HG02943 (cell line): Measurements from ENCODE around the gene CLSTN1.
"Not testable (repeated sequence)": the region's sequence is repeated elsewhere in the genome, so short reads cannot be mapped to it uniquely, and the experiment has no call there.

Experiments
- ATAC-seq: cut with Tn5 transposase; IDR thresholded peaks from one replicate; pipeline ENCODE4 v1.9.1; 2021; ENCODE audit warnings: mild to moderate bottlenecking, low read depth, moderate library complexity; ENCODE audit not compliant: unreplicated experiment

The CLSTN1 gene

DNA sequence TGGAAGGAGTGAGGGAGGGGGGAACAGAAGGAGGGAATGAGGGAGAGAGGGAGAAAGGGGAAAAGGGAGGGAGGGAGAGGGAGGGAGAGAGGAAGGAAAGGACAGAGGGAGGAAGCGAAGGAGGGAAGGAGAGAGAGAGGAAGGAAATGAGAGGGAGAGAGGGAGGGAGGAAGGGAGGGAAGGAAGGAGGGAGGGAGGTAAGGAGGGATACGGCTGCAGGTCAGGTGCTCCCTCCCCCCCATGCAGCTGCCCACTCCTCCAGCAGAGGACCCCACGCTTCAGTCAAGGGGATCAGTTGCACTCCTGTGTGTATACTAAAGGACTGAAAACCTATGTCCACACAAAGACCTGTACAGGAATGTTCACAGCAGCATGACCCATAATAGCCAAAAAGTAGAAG is 54.8 kb downstream of the CLSTN1 start:
- ATAC-seq: no peak

DNA sequence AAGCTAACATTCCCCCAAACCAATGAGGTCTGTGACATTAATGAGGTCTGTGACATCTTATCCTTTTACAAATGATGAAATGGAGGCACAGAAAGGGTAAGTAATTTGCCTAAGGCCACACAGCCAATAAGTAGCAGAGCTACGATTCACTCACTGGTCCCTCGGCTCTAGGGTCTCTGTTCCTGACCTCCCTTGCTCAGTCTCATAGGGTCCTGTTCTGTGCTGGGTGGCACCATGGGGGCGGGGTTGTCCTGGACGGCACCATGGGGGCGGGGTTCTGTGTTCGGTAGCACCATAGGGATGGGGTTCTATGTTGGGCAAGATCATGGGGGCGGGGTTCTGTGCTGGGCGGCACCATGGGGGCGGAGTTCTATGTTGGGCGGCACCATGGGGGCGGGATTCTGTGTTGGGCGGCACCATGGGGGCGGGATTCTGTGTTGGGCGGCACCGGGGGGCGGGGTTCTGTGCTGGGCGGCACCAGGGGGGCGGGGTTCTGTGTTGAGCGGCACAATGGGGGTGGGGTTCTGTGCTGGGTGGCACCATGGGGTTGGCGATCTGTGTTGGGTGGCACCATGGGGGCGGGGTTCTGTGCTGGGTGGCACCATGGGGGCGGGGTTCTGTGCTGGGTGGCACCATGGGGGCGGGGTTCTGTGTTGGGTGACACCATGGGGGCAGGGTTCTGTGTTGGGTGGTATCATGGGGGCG is 55.6 kb downstream of the CLSTN1 start:
- no peak for ATAC-seq

- no peak for ATAC-seq
Observed at GRCh38 chr1:9766759-9767442, 56.9 kb downstream of the CLSTN1 start.

DNA sequence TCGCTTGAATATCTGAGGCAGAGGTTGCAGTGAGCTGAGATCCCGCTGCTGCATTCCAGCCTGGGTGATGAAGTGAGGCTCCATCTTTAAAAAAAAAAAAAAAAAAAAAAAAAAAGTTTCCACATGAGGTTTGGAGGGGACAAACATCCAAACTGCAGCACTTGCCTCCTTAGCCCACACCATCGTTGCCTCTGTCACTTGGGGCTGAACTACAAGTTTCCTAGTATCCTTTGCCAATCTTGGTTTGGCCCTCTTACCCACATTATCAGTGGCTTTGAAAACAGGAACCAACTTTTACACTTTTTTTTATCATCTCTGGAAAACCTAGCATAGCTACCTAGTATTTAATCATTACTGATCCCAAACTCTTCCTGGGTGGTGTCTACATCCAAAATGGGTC is 59.2 kb downstream of the CLSTN1 start:
- ATAC-seq: no peak

DNA sequence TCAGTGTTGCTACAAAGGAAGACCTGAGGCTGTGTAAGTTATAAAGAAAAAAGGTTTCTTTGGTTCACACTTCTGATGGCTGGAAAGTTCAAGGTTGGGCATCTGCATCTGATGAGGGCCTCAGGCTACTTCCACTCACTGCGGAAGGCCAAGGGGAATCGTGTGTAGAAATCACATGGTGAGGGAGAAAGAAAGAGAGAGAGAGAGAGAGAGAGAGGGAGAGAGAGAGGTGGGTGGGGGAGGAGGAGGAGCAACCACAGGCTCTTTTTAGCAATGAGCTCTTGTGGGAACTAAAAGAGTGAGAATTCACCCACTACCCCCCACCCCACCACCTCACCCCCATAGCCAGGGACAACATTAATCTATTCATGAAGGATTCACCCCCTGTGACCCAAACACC is 59.9 kb downstream of the CLSTN1 start:
- ATAC-seq: no peak

DNA sequence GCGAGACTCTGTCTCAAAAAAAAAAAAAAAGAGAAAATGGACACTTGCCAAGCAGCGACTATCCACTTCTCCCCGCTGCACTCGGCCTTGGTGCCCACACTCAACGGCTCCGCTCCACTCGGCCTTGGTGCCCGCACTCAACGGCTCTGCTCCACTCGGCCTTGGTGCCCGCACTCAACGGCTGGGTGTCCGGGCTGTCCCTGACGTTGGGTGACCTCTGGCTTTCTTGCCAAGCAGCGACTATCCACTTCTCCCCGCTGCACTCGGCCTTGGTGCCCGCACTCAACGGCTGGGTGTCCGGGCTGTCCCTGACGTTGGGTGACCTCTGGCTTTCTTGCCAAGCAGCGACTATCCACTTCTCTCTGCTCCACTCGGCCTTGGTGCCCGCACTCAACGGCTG is 61.3 kb downstream of the CLSTN1 start:
- not testable (repeated sequence) for ATAC-seq

- ATAC-seq: no peak
Observed at GRCh38 chr1:9761855-9762254, 61.9 kb downstream of the CLSTN1 start.

DNA sequence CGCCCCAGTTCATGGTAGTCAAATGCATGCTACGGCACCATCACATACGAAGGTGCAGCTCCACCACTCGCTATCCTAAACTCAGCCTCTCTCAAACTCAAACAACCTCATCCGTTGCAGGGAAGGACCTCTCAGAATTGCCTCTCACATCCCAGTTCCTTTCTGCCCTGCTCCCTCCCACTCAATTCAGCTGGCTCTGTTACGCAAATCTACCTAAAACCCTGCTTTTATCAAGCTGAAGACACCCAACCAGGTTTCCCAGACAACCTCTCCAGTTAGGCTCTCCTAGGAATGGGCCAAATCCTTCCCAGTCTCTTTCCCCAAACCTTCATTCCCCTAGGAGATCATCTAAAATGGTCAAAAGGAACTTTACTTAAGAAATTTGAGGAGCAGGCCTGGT is 62.9 kb downstream of the CLSTN1 start:
- no peak for ATAC-seq

DNA sequence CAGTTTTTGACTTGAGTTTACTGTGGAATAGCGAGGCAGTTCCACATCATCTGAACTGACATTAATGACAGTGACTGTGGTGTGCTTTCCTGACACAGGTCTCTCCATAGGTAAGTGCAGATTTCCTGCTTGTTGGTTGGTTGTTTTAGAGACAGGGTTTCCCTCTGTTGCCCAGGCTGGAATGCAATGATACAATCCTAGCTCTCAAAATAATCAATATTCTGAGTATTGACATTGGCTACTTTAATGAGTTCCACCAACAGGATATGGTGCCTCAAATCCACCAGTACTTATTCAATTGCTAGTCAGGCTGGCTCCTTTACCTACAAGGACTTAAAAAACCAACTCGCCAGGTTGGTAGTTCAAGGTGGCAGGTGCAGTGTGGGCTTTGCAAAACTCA is 63.8 kb downstream of the CLSTN1 start:
- ATAC-seq: no peak

- no peak for ATAC-seq
Observed at GRCh38 chr1:9758559-9759121, 65.1 kb downstream of the CLSTN1 start.

DNA sequence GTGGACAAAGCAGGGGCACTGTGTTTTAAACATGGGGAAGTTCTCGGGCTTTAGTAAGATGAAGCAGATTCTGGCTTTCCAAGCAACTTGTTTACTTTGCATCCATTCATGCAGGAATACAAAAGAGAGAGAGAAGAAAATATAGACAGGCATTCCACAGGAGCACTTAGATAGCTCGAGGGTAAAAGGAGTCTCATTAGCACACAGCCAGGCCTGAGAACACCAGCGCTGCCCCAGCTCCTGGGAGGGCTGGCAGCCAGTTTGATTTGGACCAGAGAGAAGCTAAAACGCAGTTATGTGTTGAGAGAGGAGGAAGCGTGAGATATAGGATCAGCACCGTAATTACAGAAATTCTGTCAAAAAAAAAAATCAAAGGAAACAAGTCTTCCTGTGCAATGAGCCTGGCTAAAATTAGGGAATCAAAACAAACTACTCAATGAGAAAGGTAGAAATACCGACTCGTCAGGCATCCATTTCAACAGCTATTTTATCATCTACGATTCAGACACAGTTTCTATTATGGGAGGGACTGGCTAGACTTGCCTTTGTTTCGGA is 68.2 kb downstream of the CLSTN1 start:
- ATAC-seq: no peak

- no peak for ATAC-seq
Observed at GRCh38 chr1:9753121-9753531, 70.6 kb downstream of the CLSTN1 start.

GRCh38 chr1:9751971-9752370 is 71.8 kb downstream of the CLSTN1 start:
- ATAC-seq: no peak

- no peak for ATAC-seq
Observed at GRCh38 chr1:9749361-9749760, 74.4 kb downstream of the CLSTN1 start.

- not testable (repeated sequence) for ATAC-seq
Observed at GRCh38 chr1:9748391-9748790, 75.4 kb downstream of the CLSTN1 start.

DNA sequence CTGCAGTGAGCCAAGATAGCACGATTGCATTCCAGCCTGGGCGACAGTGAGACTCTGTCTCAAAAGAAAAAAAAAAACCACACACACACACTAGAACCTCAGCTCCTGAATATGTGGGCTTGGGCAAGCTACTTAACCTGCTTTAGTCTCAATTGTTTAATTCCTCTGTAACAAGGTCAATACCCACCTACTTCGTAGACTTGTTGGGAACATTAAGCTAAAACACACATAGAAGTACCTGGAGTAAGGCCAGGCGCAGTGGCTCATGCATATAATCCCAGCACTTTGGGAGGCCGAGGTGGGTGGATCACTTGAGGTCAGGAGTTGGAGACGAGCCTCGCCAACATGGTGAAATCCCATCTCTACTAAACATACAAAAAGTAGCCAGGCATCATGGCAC is 77.1 kb downstream of the CLSTN1 start:
- ATAC-seq: no peak

- no peak for ATAC-seq
Observed at GRCh38 chr1:9746211-9746610, 77.6 kb downstream of the CLSTN1 start.

DNA sequence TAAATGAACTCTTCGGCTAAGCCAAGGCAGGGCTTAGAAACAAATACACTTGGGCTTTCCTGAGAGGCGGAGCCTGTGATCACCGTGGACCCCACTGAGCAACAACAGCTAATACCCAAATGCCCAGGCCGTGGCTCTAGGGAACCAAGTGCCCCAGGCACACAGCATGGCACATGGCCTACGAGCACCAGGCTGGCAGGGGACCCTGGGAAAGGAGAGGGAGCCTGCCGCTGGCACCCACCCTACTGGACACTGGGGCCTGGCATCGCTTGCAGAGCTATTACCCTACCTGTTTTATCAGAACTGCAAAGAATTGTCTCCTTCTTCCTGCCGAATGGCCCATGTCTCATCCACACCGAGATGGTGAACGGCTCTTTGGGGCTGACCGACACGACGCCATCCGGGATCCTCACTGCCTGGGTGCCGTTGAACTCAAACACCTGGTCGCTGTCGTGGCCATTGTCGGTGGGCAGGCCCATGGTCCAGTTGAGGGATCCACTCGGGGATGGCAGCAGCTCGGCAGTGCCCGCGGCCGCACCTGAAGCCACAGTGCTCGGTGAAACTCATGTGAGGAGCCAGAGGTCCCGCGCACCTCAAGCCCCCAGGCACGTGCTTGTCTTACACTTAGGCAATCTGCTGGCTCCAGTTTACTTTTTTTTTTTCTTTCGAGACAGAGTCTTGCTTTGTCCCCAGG is 79.5 kb downstream of the CLSTN1 start:
- no peak for ATAC-seq

DNA sequence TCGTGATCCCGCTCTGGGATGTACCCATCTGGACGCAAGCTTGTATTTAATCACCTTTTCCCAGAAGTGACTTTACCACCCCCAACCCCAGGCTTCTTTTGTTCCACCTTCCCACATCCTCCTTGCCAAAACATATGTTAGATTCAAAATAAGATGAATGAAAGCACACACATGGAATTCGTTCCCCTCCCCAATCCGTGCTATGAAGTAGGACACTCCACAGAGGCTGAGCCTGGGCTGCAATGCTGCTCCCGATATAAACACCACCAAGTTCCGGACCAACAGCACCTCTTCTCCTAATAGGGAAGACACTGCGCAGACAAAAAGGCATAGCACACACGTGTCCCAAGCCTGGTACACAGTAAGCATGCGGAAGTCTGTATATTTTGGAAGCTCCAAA is 86.1 kb downstream of the CLSTN1 start:
- ATAC-seq: no peak

DNA sequence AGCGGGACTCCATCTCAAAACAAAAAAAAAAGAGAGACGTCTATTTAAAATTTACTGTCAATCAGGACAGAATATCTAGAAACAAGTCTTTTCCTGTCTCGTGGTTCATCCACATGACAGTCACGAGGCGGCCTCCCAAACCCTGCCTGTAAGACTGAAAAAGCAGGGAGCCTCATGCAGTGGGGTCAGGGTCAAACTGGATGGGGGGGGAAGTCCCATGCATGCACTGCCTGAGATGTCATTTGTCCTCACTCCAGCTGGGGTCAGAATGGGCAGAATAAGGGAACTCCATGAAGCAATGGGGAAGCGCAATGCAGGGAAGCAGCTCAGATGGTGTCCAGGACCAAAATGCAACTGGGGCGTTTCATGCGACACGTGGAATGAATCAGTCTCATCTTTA is 86.7 kb downstream of the CLSTN1 start:
- ATAC-seq: no peak

- ATAC-seq: no peak
Observed at GRCh38 chr1:9736241-9736640, 87.5 kb downstream of the CLSTN1 start.
